ENCODE results near the gene NRTN. TPM values are rescaled to one million over a fixed set of nuclear protein-coding genes. Genes with fewer than 3 reads are reported as not detected.

The NRTN gene
- total and polyA plus RNA-seq, 2 of the 13 experiments (the other 11 are each of a cell fraction or from before 2014, with no cell fraction given), result 4.1 to 5.3 TPM

GRCh38 chr19:5870986-5871394, 66.1 kb downstream of the NRTN start (continued):
- peak; percentile 73; the same call in 1 of the 2 replicates for TF ChIP-seq ZBTB44 (CRISPR knock-in tag; IDR thresholded peaks at IDR 0.05)
- TF ChIP-seq XBP1 (CRISPR knock-in tag; IDR thresholded peaks at IDR 0.05), result no peak
- TF ChIP-seq GATA4 (IDR thresholded peaks at IDR 0.05; ENCODE audit: borderline replicate concordance, low read depth), result no peak; the same call in 1 of the 2 replicates
- peak; percentile 97 for TF ChIP-seq SOX5 (CRISPR knock-in tag; IDR thresholded peaks at IDR 0.05; ENCODE audit: borderline replicate concordance)
- no peak for TF ChIP-seq CEBPZ (IDR thresholded peaks at IDR 0.05; ENCODE audit: low read length)
- TF ChIP-seq ZNF850 (CRISPR knock-in tag; conservative IDR thresholded peaks at IDR 0.05), result no peak
- no peak for TF ChIP-seq ZBTB14 (CRISPR knock-in tag; IDR thresholded peaks at IDR 0.05)
- peak; percentile 80 for TF ChIP-seq SP5 (CRISPR knock-in tag; IDR thresholded peaks at IDR 0.05; ENCODE audit: borderline replicate concordance, low read depth)
- peak; percentile 88 for TF ChIP-seq PITX1 (CRISPR knock-in tag; IDR thresholded peaks at IDR 0.05)
- no peak for TF ChIP-seq HMGA1 (CRISPR knock-in tag; conservative IDR thresholded peaks at IDR 0.05)
- TF ChIP-seq MAZ (IDR thresholded peaks at IDR 0.05; ENCODE audit: borderline replicate concordance, low read depth, low read length), result no peak
- peak; percentile 58; the same call in 1 of the 2 replicates for TF ChIP-seq MAZ (CRISPR knock-in tag; IDR thresholded peaks at IDR 0.05; ENCODE audit: low read depth)
- peak; percentile 96 for TF ChIP-seq DDIT3 (CRISPR knock-in tag; IDR thresholded peaks at IDR 0.05)
- TF ChIP-seq GMEB2 (CRISPR knock-in tag; IDR thresholded peaks at IDR 0.05; ENCODE audit: low read depth), result 0 out of 2 replicates have a peak, but pooled peaks have one; percentile 12
- TF ChIP-seq KLF9 (CRISPR knock-in tag; IDR thresholded peaks at IDR 0.05; ENCODE audit: low read depth), result peak; percentile 83; the same call in 1 of the 2 replicates
- TF ChIP-seq ARNTL (CRISPR knock-in tag; IDR thresholded peaks at IDR 0.05), result peak; percentile 89
- peak; percentile 86 for TF ChIP-seq HDAC1 (CRISPR knock-in tag; IDR thresholded peaks at IDR 0.05)
- TF ChIP-seq AHR (CRISPR knock-in tag; IDR thresholded peaks at IDR 0.05), result peak; percentile 95
- TF ChIP-seq HMG20A (CRISPR knock-in tag; IDR thresholded peaks at IDR 0.05; ENCODE audit: borderline replicate concordance), result peak; percentile 90
- TF ChIP-seq EP300 (IDR thresholded peaks at IDR 0.05; ENCODE audit: low read depth in 2 of 2, low read length in 2 of 2), result peak; percentile 93 to 97
- peak; percentile 98 for TF ChIP-seq EP300 (CRISPR knock-in tag; IDR thresholded peaks at IDR 0.05; ENCODE audit: borderline replicate concordance)
- TF ChIP-seq ZNF891 (CRISPR knock-in tag; IDR thresholded peaks at IDR 0.05), result no peak
- TF ChIP-seq CCAR2 (optimal IDR thresholded peaks at IDR 0.05; ENCODE audit: low read depth, low read length), result no peak
- peak; percentile 43; the same call in 1 of the 2 replicates for TF ChIP-seq SP4 (CRISPR knock-in tag; IDR thresholded peaks at IDR 0.05)
- peak; percentile 83; the same call in 1 of the 2 replicates for TF ChIP-seq ZNF724P (CRISPR knock-in tag; IDR thresholded peaks at IDR 0.05; ENCODE audit: borderline replicate concordance)
